IPS-18c (cell line): ENCODE measurements around the gene NXPE1.

Source experiments
- H3K4me3 ChIP-seq: 2 replicates; pipeline ENCODE4 v1.7.0; 2013; ENCODE audit warnings: low read depth, mild to moderate bottlenecking, low read length, moderate library complexity; ENCODE audit not compliant: insufficient read depth
- H3K9me3 ChIP-seq: one replicate; pipeline ENCODE4 v1.6.1; 2013; ENCODE audit warnings: mild to moderate bottlenecking, low read length, moderate library complexity; ENCODE audit not compliant: control insufficient read depth, insufficient read depth

The NXPE1 gene

DNA sequence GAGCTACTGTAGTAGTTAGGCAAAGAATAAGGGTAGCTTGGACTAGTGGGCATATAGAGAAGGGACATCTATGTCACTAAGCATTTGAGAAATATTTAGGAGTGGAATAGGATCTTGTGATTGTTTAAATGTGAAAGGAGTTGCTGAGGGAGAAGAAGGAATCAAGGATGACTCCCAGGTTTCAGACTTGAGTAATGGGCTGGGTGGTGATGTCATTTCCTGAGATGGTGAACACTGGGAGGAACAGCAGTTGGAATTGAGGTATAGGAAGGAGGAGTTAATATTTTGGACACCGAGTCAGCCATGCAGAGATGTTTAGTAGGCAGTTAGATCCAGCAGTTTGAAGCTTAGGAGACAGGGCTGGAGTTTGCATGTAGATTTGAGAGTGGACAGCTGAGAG lies 80.3 kb downstream of the NXPE1 start:
- Histone ChIP-seq H3K9me3 (no peaks in the 10 kb centered on the region), H3K4me3 (no peak overlapping the region)

DNA sequence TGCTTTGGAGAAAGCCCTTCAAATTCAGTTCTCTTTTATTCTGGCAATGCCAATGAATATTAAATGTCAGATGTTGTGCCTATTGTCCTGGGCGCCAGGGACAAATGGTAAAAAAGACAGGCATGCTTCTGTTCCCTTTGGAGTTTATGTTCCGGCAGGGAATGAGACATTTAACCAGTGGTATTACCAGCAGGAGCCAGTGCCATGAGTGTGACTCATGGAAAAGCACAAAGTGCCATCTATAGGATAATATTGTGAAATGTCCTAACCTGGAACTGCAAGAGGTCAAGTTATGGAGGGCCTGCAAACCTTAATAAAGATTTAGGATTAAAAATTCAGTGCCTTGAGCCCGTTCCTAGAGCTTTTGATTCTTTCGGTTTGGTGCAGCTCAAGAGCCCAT lies 80.9 kb downstream of the NXPE1 start:
- Histone ChIP-seq H3K4me3 (no peak overlapping the region), H3K9me3 (no peaks in the 10 kb centered on the region)

DNA sequence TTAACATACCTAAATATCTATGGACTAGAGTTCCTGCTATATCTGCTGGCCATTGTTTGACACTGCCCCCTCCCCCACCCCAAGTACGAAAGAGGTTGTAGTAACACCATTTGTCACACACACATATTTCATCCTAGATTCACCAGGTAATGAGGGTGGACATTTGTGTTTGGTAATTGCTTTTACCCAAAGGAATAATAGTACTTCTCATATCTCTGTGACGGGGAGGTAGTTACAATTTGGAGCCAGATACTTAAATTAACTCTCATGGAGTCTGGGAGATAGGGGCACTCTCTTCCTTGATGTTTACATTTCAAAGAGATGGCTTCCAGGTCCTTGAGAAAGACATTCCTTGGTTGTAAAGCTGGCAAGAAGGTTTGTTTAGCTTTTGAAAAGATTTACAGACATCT lies 81.7 kb downstream of the NXPE1 start:
- Histone ChIP-seq H3K9me3 (no peaks in the 10 kb centered on the region), H3K4me3 (no peak overlapping the region)

DNA sequence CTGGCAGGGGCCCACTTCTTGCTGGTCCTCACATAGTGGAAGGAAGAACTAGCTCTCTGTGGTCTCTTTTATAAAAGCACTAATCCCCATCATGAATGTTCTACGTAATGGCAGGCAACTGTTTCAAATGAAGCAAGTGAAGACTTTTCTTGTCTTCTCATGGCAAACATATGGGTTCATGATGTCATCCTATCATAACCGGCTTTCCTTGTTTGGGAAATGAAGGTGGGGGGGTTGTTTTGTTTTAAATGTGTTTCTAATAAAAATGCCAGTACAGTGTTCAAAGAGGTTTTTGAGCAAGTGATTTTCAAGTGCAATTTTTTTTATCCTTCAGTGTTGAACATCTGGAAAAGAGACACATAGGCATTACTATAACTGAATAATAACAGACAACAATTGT lies 87.0 kb downstream of the NXPE1 start:
- Histone ChIP-seq H3K4me3 (no peak overlapping the region), H3K9me3 (no peaks in the 10 kb centered on the region)
